H1 (cell line): ENCODE results near the gene AP3S1.
"Not testable (repeated sequence)": the region's sequence is repeated elsewhere in the genome, so short reads cannot be mapped to it uniquely, and the experiment has no call there.

Experiments
- CBX5 ChIP-seq: fragments of 300-800, 300-1000 bp; sonication (generic); IDR thresholded peaks from 2 replicates; pipeline ENCODE4 v1.7.1; 2016; ENCODE audit warnings: antibody characterized with exemption, low read length, low read depth
- CHD2 ChIP-seq: IDR thresholded peaks from 2 replicates; pipeline ENCODE4 v1.6.1; 2012; ENCODE audit warnings: low read length, improper control_type of control experiment
- EP300 ChIP-seq, 2 experiments: IDR thresholded peaks; 1 replicate in 1 of 2; 2 replicates in 1 of 2; pipeline ENCODE4 v1.6.1; 2011 to 2012; ENCODE audit warnings: low read depth in 2 of 2, low read length in 2 of 2, mild to moderate bottlenecking in 2 of 2, borderline replicate concordance in 1 of 2, inconsistent platforms in 1 of 2, moderate library complexity in 1 of 2
- EZH2 ChIP-seq: fragments of 200-600 bp; sonication (generic); IDR thresholded peaks from 2 replicates; pipeline ENCODE4 v1.7.1; 2012; ENCODE audit warnings: low read depth, mild to moderate bottlenecking, moderate library complexity, low read length, inconsistent platforms; ENCODE audit not compliant: severe bottlenecking
- GABPA ChIP-seq: IDR thresholded peaks from 2 replicates; pipeline ENCODE4 v1.6.1; 2011; ENCODE audit warnings: mild to moderate bottlenecking, low read length, moderate library complexity, borderline replicate concordance; ENCODE audit not compliant: insufficient read depth
- POLR2A ChIP-seq, 2 experiments: IDR thresholded peaks; 1 replicate in 1 of 2; 2 replicates in 1 of 2; pipeline ENCODE4 v1.6.1; 2011; ENCODE audit warnings: low read depth in 2 of 2, low read length in 2 of 2, mild to moderate bottlenecking in 2 of 2; ENCODE audit errors: control extremely low read depth in 1 of 2
- POLR2AphosphoS5 ChIP-seq: IDR thresholded peaks from 2 replicates; pipeline ENCODE4 v1.6.1; 2011; ENCODE audit warnings: low read depth, low read length
- SP1 ChIP-seq: IDR thresholded peaks from 2 replicates; pipeline ENCODE4 v1.6.1; 2011; ENCODE audit warnings: low read depth, low read length
- TAF1 ChIP-seq: IDR thresholded peaks from 2 replicates; pipeline ENCODE4 v1.6.1; 2011; ENCODE audit warnings: mild to moderate bottlenecking, low read depth, low read length
- YY1 ChIP-seq: IDR thresholded peaks from 2 replicates; pipeline ENCODE4 v1.6.1; 2011; ENCODE audit warnings: low read depth, mild to moderate bottlenecking, low read length
- ZNF274 ChIP-seq: IDR thresholded peaks from 2 replicates; pipeline ENCODE4 v1.7.0; 2012; ENCODE audit warnings: low read length, borderline replicate concordance; ENCODE audit errors: extremely low read depth
- TF ChIP-seq, protein P1 (sequence below): IDR thresholded peaks from 2 replicates; pipeline ENCODE4 v1.6.1; 2011; ENCODE audit warnings: low read depth, mild to moderate bottlenecking, low read length; ENCODE audit not compliant: insufficient read depth
- TF ChIP-seq, protein P2 (sequence below), 3 experiments: IDR thresholded peaks; 1 replicate in 2 of 3; 2 replicates in 1 of 3; pipeline versions ENCODE4 v1.5.1 to v1.6.1; 2011; ENCODE audit warnings: low read length in 3 of 3, mild to moderate bottlenecking in 3 of 3, inconsistent platforms in 2 of 3, low read depth in 1 of 3, moderate library complexity in 1 of 3; ENCODE audit not compliant: insufficient read depth in 1 of 3; ENCODE audit errors: control extremely low read depth in 1 of 3
- TF ChIP-seq, protein P3 (sequence below): IDR thresholded peaks from 2 replicates; pipeline ENCODE4 v1.6.1; 2012; ENCODE audit warnings: low read length, inconsistent platforms

DNA sequence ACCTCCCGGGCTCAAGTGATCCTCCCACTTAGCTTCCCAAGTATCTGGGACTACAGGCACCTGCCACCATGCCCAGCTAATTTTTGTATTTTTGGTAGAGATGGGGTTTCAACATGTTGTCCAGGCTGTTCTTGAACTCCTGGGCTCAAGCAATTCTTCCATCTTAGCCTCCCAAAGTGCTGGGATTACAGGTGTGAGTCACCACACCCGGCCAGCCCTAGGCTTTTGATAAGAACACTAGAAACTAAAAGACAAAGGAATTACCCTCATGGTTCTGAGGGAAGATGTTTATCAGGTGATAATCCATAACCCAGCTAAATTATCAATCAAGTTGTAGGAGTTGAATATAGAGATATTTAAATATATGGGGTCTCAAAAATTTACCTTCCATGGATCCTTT, 33.7 kb upstream of the AP3S1 start:
- not testable (repeated sequence) for TF ChIP-seq POLR2AphosphoS5; CHD2; POLR2A (IDR thresholded peaks at IDR 0.05; ENCODE audit: control extremely low read depth in 1 of 2, low read depth in 2 of 2, low read length in 2 of 2); ZNF274; TAF1; GABPA; EZH2; EP300 (IDR thresholded peaks at IDR 0.05; ENCODE audit: borderline replicate concordance in 1 of 2, low read depth in 2 of 2, low read length in 2 of 2); YY1; SP1; CBX5
- TF ChIP-seq, protein P1, sequence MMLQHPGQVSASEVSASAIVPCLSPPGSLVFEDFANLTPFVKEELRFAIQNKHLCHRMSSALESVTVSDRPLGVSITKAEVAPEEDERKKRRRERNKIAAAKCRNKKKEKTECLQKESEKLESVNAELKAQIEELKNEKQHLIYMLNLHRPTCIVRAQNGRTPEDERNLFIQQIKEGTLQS: not testable (repeated sequence)
- TF ChIP-seq, protein P2, sequence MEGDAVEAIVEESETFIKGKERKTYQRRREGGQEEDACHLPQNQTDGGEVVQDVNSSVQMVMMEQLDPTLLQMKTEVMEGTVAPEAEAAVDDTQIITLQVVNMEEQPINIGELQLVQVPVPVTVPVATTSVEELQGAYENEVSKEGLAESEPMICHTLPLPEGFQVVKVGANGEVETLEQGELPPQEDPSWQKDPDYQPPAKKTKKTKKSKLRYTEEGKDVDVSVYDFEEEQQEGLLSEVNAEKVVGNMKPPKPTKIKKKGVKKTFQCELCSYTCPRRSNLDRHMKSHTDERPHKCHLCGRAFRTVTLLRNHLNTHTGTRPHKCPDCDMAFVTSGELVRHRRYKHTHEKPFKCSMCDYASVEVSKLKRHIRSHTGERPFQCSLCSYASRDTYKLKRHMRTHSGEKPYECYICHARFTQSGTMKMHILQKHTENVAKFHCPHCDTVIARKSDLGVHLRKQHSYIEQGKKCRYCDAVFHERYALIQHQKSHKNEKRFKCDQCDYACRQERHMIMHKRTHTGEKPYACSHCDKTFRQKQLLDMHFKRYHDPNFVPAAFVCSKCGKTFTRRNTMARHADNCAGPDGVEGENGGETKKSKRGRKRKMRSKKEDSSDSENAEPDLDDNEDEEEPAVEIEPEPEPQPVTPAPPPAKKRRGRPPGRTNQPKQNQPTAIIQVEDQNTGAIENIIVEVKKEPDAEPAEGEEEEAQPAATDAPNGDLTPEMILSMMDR (IDR thresholded peaks at IDR 0.05; ENCODE audit: control extremely low read depth in 1 of 3, insufficient read depth in 1 of 3, low read depth in 1 of 3, low read length in 3 of 3): not testable (repeated sequence)
- TF ChIP-seq, protein P3, sequence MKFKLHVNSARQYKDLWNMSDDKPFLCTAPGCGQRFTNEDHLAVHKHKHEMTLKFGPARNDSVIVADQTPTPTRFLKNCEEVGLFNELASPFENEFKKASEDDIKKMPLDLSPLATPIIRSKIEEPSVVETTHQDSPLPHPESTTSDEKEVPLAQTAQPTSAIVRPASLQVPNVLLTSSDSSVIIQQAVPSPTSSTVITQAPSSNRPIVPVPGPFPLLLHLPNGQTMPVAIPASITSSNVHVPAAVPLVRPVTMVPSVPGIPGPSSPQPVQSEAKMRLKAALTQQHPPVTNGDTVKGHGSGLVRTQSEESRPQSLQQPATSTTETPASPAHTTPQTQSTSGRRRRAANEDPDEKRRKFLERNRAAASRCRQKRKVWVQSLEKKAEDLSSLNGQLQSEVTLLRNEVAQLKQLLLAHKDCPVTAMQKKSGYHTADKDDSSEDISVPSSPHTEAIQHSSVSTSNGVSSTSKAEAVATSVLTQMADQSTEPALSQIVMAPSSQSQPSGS: not testable (repeated sequence)
